D721Med (cell line): ENCODE results near the gene ADCY9.

Experiments used
- DNase-seq: peaks from one replicate; pipeline ENCODE4 v3.0.0; 2011; ENCODE audit warnings: low spot score; ENCODE audit not compliant: insufficient read length
- FAIRE-seq: peaks from 2 replicates; lab custom pipeline; 2011; peaks lifted over from hg19 to GRCh38; lab: Jason Lieb, UNC
- TF ChIP-seq, protein P1 (sequence below): IDR thresholded peaks from 2 replicates; pipeline ENCODE4 v1.5.1; 2012; ENCODE audit warnings: mild to moderate bottlenecking, control low read depth; ENCODE audit not compliant: insufficient read depth; ENCODE audit errors: missing control alignments

The ADCY9 gene

DNA sequence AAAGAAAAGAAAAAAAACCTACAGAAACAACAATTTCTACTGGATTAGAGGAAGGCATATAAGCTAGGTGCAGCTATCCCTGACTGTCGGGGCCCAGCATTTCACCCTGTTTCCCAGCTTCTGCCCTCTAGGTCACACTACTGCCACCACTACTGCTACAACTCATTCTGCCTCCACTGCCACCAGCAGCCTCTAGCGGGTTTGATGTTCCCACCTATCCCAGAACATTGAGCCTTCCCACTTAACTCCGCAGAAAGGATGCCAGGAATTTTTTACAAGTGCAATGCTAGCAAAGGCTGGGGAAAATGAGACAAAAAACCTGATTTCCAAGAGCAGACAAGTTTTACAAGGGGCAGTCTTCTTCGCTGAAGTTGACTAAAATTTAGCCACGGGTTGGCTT, 10.4 kb downstream of the ADCY9 start:
- no peak for FAIRE-seq
- DNase-seq, result no peak
- TF ChIP-seq, protein P1, sequence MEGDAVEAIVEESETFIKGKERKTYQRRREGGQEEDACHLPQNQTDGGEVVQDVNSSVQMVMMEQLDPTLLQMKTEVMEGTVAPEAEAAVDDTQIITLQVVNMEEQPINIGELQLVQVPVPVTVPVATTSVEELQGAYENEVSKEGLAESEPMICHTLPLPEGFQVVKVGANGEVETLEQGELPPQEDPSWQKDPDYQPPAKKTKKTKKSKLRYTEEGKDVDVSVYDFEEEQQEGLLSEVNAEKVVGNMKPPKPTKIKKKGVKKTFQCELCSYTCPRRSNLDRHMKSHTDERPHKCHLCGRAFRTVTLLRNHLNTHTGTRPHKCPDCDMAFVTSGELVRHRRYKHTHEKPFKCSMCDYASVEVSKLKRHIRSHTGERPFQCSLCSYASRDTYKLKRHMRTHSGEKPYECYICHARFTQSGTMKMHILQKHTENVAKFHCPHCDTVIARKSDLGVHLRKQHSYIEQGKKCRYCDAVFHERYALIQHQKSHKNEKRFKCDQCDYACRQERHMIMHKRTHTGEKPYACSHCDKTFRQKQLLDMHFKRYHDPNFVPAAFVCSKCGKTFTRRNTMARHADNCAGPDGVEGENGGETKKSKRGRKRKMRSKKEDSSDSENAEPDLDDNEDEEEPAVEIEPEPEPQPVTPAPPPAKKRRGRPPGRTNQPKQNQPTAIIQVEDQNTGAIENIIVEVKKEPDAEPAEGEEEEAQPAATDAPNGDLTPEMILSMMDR, result no peak

- no peak for FAIRE-seq
- TF ChIP-seq, protein P1, result no peak
- DNase-seq, result no peak
Observed at GRCh38 chr16:4103745-4104144, 12.5 kb downstream of the ADCY9 start.

- FAIRE-seq (no peak), DNase-seq (no peak)
- TF ChIP-seq, protein P1, result no peak
Observed at GRCh38 chr16:4101421-4102219, 14.6 kb downstream of the ADCY9 start.

GRCh38 chr16:4098501-4098900, 17.7 kb downstream of the ADCY9 start:
- DNase-seq, result no peak
- no peak for FAIRE-seq

GRCh38 chr16:4097826-4098240, 18.4 kb downstream of the ADCY9 start:
- TF ChIP-seq, protein P1, result no peak
- DNase-seq (no peak), FAIRE-seq (no peak)

More at GRCh38 chr16:4098501-4098900, 17.7 kb downstream of the ADCY9 start:
- TF ChIP-seq, protein P1, result no peak

DNA sequence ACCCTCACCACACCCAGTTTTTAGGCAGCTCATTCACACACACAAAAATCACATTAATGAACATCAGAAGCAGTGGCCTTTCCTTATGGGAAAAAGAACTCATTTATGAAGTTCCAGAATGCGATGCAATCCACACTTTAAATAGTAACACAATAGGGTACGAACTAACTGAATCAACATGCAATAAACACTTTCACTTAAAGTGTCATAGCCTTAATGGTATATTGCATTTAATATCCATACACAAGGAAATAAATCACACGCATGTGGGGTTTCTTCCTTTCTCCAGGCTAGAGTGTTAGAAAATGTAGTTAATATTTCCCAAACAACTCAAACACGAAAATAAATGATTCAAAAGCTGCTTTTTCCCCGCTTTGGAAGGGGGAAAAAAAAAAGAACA, 19.7 kb downstream of the ADCY9 start:
- FAIRE-seq, result peak; percentile 63
- no peak for DNase-seq
- TF ChIP-seq, protein P1, result no peak

GRCh38 chr16:4094127-4094773, 22.0 kb downstream of the ADCY9 start:
- FAIRE-seq (no peak), DNase-seq (no peak)
- TF ChIP-seq, protein P1, result no peak
